ENCODE measurements around the gene CBLL2.
"Not testable (repeated sequence)": the region's sequence is repeated elsewhere in the genome, so short reads cannot be mapped to it uniquely, and the experiment has no call there.

- TF ChIP-seq CTCF (conservative IDR thresholded peaks at IDR 0.05; ENCODE audit: low read depth, low read length); POLR2A (IDR thresholded peaks at IDR 0.05; ENCODE audit: low read depth, low read length); RCOR1 (IDR thresholded peaks at IDR 0.05; ENCODE audit: insufficient replicate concordance, low read length); USF2 (IDR thresholded peaks at IDR 0.05; ENCODE audit: low read depth, low read length); BHLHE40 (IDR thresholded peaks at IDR 0.05; ENCODE audit: low read depth, low read length); RAD21 (IDR thresholded peaks at IDR 0.05; ENCODE audit: low read length); MXI1 (IDR thresholded peaks at IDR 0.05; ENCODE audit: borderline replicate concordance, low read depth, low read length); CEBPB (IDR thresholded peaks at IDR 0.05; ENCODE audit: low read depth, low read length); MAFK (IDR thresholded peaks at IDR 0.05; ENCODE audit: low read depth, low read length); SMC3 (IDR thresholded peaks at IDR 0.05; ENCODE audit: low read depth, low read length); NFE2L2 (IDR thresholded peaks at IDR 0.05; ENCODE audit: low read depth, low read length): not testable (repeated sequence)
Measured at GRCh38 chrX:22289209-22289608, 16.5 kb downstream of the CBLL2 start.
